Muscle layer of colon (tissue), 2 donors: ENCODE data around the gene CTNND2.
"Not testable (repeated sequence)": the region's sequence is repeated elsewhere in the genome, so short reads cannot be mapped to it uniquely, and the experiment has no call there.

Experiments used
- H3K27ac ChIP-seq: one replicate; pipeline ENCODE4 v1.7.0; 2013; ENCODE audit warnings: low read depth, mild to moderate bottlenecking, low read length, moderate library complexity
- H3K27me3 ChIP-seq, 2 donors: one replicate each; pipeline ENCODE4 v1.7.0; 2013; ENCODE audit warnings: low read length in 2 of 2, mild to moderate bottlenecking in 2 of 2; ENCODE audit not compliant: insufficient read depth in 2 of 2, control insufficient read depth in 1 of 2
- H3K36me3 ChIP-seq: one replicate; pipeline ENCODE4 v1.7.0; 2013; ENCODE audit warnings: mild to moderate bottlenecking, low read length; ENCODE audit not compliant: insufficient read depth
- H3K4me1 ChIP-seq: one replicate; pipeline ENCODE4 v1.7.0; 2013; ENCODE audit warnings: mild to moderate bottlenecking, low read length; ENCODE audit not compliant: insufficient read depth
- H3K4me3 ChIP-seq, 2 donors: one replicate each; pipeline ENCODE4 v1.7.0; 2013; ENCODE audit warnings: low read length in 2 of 2, low read depth in 1 of 2, mild to moderate bottlenecking in 1 of 2, moderate library complexity in 1 of 2
- H3K9ac ChIP-seq: one replicate; pipeline ENCODE4 v1.7.0; 2013; ENCODE audit warnings: low read length
- H3K9me3 ChIP-seq: one replicate; pipeline ENCODE4 v1.7.0; 2013; ENCODE audit warnings: mild to moderate bottlenecking, low read length
- donor health status: abdominal sarcoma.
- donor health status: Adenocarcinoma of cecum.

CTNND2 gene

GRCh38 chr5:11869203-11869602 lies 35.0 kb downstream of the CTNND2 start:
- no peaks in the 10 kb centered on the region for H3K4me1 ChIP-seq
- H3K9me3 ChIP-seq: no peaks in the 10 kb centered on the region
- no peak overlapping the region for H3K27ac ChIP-seq
- no peaks in the 10 kb centered on the region for H3K27me3 ChIP-seq
- no peak overlapping the region for H3K9ac ChIP-seq
- no peaks in the 10 kb centered on the region for H3K36me3 ChIP-seq
- H3K4me3 ChIP-seq: no peak overlapping the region

DNA sequence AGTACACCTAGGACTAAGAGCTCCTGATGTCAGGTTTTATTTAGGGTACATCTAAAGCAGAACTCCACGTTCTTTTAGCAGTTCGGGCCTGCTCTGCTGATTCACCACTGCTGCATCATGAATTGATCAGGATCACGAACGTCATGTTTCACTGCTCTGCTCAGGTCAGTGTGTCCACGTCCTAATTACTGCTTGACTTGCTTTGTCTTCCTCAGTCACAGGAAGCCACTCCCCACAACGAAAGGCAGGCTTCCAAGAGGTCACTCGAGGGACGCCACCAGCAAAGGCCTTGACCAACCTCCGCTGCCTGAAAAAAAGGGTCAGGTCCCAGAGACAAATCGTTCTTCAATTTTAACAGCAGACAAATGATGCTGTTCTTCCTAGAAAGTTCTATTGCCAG lies 40.3 kb downstream of the CTNND2 start:
- no peaks in the 10 kb centered on the region for H3K27me3 ChIP-seq
- H3K27ac ChIP-seq: no peak overlapping the region

GRCh38 chr5:11857391-11857790 lies 46.9 kb downstream of the CTNND2 start:
- Histone ChIP-seq H3K9me3 (no peaks in the 10 kb centered on the region), H3K4me1 (no peaks in the 10 kb centered on the region), H3K4me3 (no peak overlapping the region), H3K9ac (no peak overlapping the region), H3K27me3 (no peaks in the 10 kb centered on the region), H3K27ac (no peak overlapping the region), H3K36me3 (no peaks in the 10 kb centered on the region)

More for the DNA sequence above, 40.3 kb downstream of the CTNND2 start:
- H3K4me1 ChIP-seq: no peaks in the 10 kb centered on the region
- H3K9me3 ChIP-seq: no peaks in the 10 kb centered on the region
- H3K36me3 ChIP-seq: no peaks in the 10 kb centered on the region
- H3K9ac ChIP-seq: no peak overlapping the region
- no peak overlapping the region for H3K4me3 ChIP-seq

GRCh38 chr5:11854936-11855335 lies 49.3 kb downstream of the CTNND2 start:
- Histone ChIP-seq H3K9ac (no peak overlapping the region), H3K27ac (no peak overlapping the region), H3K27me3 (no peaks in the 10 kb centered on the region), H3K36me3 (no peaks in the 10 kb centered on the region), H3K4me1 (no peaks in the 10 kb centered on the region), H3K9me3 (no peaks in the 10 kb centered on the region), H3K4me3 (no peak overlapping the region)

DNA sequence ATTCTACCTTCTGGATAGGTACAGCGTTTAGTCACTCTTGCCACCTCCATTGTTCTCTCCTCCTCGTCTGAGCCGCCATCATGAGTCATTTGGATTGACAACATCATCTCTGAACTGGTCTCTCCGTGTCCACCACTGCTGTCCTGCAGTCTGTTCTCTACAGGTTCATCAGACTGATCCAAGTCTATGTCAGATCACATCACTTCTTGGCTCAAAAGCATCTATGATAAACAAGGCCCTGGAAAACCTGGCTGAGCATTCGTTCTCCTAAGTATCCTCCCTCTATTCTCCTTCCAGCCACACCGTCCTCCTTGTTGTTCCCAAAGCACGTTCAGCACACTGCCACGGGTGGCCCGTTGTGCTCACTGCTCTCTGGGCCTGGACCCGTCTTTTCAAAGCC lies 50.5 kb downstream of the CTNND2 start:
- no peak overlapping the region for H3K9ac ChIP-seq
- no peaks in the 10 kb centered on the region for H3K4me1 ChIP-seq
- no peaks in the 10 kb centered on the region for H3K27me3 ChIP-seq
- H3K27ac ChIP-seq: no peak overlapping the region
- no peaks in the 10 kb centered on the region for H3K9me3 ChIP-seq
- no peak overlapping the region for H3K4me3 ChIP-seq
- H3K36me3 ChIP-seq: no peaks in the 10 kb centered on the region

- no peak overlapping the region for H3K9ac ChIP-seq
- no peaks in the 10 kb centered on the region for H3K4me1 ChIP-seq
- H3K27ac ChIP-seq: no peak overlapping the region
- H3K27me3 ChIP-seq: no peaks in the 10 kb centered on the region
- H3K4me3 ChIP-seq: no peak overlapping the region
- no peaks in the 10 kb centered on the region for H3K36me3 ChIP-seq
- no peaks in the 10 kb centered on the region for H3K9me3 ChIP-seq
Measured at GRCh38 chr5:11853140-11853539, 51.1 kb downstream of the CTNND2 start.

GRCh38 chr5:11852717-11853087 lies 51.5 kb downstream of the CTNND2 start:
- no peak overlapping the region for H3K27ac ChIP-seq
- no peaks in the 10 kb centered on the region for H3K4me1 ChIP-seq
- no peak overlapping the region for H3K9ac ChIP-seq
- H3K36me3 ChIP-seq: no peaks in the 10 kb centered on the region
- no peaks in the 10 kb centered on the region for H3K27me3 ChIP-seq
- no peak overlapping the region for H3K4me3 ChIP-seq
- no peaks in the 10 kb centered on the region for H3K9me3 ChIP-seq

- Histone ChIP-seq H3K36me3 (no peaks in the 10 kb centered on the region), H3K4me3 (no peak overlapping the region), H3K4me1 (no peaks in the 10 kb centered on the region), H3K27ac (no peak overlapping the region), H3K27me3 (no peaks in the 10 kb centered on the region), H3K9ac (no peak overlapping the region), H3K9me3 (no peaks in the 10 kb centered on the region)
Measured at GRCh38 chr5:11851965-11852716, 52.1 kb downstream of the CTNND2 start.

- no peaks in the 10 kb centered on the region for H3K27me3 ChIP-seq
Measured at GRCh38 chr5:11851416-11851815, 52.8 kb downstream of the CTNND2 start.

GRCh38 chr5:11828566-11828965 lies 75.7 kb downstream of the CTNND2 start:
- H3K9me3 ChIP-seq, H3K9ac ChIP-seq, H3K4me3 ChIP-seq, H3K27ac ChIP-seq, H3K4me1 ChIP-seq, H3K36me3 ChIP-seq, H3K27me3 ChIP-seq: not testable (repeated sequence)

More at GRCh38 chr5:11851416-11851815, 52.8 kb downstream of the CTNND2 start:
- Histone ChIP-seq H3K4me3 (no peak overlapping the region), H3K9me3 (no peaks in the 10 kb centered on the region), H3K4me1 (no peaks in the 10 kb centered on the region), H3K36me3 (no peaks in the 10 kb centered on the region), H3K27ac (no peak overlapping the region), H3K9ac (no peak overlapping the region)

GRCh38 chr5:11822598-11822997 lies 81.6 kb downstream of the CTNND2 start:
- no peak overlapping the region for H3K9ac ChIP-seq
- H3K4me3 ChIP-seq: no peak overlapping the region
- H3K4me1 ChIP-seq: no peaks in the 10 kb centered on the region
- H3K27ac ChIP-seq: no peak overlapping the region
- no peaks in the 10 kb centered on the region for H3K27me3 ChIP-seq
- H3K9me3 ChIP-seq: no peaks in the 10 kb centered on the region
- H3K36me3 ChIP-seq: no peaks in the 10 kb centered on the region

DNA sequence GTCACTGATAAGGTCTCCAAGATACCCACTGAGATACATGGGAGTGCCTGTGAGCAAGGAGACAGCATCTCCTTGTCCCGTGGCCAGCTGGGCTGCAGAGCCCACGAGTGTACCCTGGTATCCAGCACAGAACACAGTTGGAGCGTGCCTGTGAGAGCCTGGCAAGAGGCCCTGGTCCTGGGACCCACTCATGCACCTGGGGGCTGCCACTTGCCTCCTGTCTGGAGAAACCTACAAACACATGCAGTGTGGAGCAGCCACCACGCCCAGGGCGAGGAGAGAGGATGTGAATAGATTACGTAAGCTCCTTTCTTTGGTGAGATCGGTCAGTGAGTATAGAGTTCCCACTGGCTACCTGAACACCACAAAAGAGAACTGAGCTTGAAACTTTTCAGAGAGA lies 88.3 kb downstream of the CTNND2 start:
- H3K27me3 ChIP-seq: no peaks in the 10 kb centered on the region
- H3K27ac ChIP-seq: no peak overlapping the region
- H3K9ac ChIP-seq: no peak overlapping the region
- H3K36me3 ChIP-seq: no peaks in the 10 kb centered on the region
- H3K9me3 ChIP-seq: no peaks in the 10 kb centered on the region
- no peak overlapping the region for H3K4me3 ChIP-seq
- no peaks in the 10 kb centered on the region for H3K4me1 ChIP-seq
